Raji (cell line): Measurements from ENCODE around the gene TNFRSF8.

Experiments
- POLR2A ChIP-seq: IDR thresholded peaks from 2 replicates; pipeline ENCODE4 v1.6.1; 2011; ENCODE audit warnings: low read depth, low read length, control low read depth; ENCODE audit not compliant: insufficient read depth

Gene TNFRSF8

DNA sequence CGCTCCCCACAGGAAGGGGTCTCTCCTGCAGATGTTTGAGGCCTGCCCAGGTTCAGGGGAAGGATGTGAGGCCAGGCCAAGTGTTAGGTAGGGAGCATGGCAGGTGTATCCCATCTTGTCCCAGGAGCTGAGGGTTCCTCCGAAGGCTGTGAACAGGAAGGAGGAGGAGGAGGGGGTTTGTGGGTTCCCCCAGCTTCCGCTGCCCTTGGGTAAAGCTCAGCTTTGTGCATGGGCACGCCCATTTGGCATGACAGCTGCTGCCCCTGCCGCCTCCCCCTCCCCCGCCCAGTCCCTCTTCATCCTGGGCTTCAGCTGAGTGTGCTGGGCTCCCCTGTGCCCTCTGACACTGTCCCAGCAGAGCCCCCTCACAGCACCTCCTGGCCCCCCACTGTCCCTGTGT, 25.5 kb downstream of the TNFRSF8 start:
- TF ChIP-seq POLR2A: no peak

DNA sequence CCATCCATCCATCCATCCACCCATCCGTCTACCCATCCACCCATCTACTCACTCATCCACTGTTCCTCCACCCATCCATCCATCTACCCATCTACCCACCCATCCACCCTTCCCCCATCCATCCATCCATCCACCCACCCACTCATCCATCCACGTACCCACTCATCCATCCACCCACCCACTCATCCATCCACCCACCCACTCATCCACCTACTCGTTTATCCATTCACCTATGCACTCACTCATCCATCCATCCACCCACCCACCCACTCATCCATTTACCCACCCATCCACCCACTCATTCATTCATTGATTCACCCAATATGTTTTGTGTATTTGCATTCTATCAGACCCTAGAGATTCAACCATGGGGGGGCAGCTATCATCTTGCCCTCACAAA, 27.2 kb downstream of the TNFRSF8 start:
- no peak for TF ChIP-seq POLR2A

DNA sequence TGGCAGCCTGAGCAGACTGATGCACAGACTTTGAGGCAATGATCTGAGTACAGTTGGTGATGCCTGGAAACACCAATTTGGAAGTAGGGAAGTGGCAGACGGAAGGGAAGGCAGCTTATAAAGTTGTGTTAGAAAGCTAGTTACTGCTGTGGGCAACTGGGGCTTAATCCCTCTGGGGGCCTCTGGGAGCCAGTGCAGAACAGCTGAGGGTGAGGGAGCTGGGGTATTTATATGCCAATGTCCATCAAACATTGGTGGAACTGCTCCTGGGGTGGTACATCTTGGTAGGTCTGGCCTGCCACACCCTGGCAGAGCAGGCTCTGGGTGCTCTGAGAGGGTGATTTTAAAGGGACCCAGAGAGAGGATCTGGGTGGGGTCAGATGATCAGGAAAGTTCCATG, 28.1 kb downstream of the TNFRSF8 start:
- no peak for TF ChIP-seq POLR2A

DNA sequence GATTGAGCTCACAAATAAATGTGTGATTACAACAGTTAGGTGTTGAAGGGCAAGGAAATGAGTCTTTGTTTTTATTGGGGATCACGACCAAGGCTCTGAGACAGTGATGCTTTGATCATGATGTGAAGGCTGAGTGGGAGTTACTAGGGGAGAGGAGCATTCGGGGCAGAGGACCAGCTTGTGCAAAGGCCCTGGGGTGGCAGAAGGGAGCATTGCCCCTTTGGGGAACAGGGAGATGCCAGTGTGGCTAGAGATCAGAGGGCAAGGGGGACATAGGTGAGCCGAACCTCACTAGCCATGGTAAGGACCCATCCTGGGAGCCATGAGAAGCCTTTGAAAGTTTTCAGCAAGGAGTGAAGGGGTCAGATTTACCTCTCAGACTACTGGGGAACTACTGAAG, 31.1 kb downstream of the TNFRSF8 start:
- TF ChIP-seq POLR2A: no peak

DNA sequence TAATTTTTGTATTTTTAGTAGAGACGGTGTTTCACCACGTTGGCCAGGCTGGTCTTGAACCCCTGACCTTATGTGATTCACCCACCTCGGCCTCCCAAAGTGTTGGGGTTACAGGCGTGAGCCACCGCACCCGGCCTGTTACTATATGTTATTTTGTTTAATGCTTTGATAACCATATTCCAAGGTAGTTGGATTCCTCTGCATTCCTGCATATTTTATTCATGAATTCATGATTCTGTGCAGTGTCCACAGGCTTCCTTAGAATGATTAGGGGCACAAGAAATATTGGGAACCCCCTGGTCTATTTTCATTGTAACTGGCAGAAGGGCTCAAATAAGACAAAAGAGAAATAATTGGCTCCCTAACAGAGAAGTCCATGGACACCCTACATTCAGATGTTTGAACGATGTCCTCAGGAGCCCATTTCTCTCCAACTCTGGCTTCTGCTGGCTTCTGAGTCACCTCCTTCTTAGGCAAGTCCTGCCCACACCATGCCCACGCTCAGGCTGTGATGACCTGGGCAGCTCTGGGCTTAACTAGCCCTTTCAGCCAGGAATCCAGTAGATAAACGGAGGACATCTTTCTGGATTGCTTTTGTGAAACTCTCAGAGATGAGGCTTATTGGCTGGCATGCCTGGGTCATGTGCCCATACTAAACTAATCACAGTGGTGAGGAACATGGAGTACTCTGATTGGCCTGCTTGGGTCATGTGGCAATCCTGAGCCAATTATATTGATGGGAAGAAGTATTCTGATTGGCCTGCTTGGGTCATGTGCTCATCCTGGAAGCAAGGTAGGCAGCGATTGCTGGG, 32.6 kb downstream of the TNFRSF8 start:
- no peak for TF ChIP-seq POLR2A

DNA sequence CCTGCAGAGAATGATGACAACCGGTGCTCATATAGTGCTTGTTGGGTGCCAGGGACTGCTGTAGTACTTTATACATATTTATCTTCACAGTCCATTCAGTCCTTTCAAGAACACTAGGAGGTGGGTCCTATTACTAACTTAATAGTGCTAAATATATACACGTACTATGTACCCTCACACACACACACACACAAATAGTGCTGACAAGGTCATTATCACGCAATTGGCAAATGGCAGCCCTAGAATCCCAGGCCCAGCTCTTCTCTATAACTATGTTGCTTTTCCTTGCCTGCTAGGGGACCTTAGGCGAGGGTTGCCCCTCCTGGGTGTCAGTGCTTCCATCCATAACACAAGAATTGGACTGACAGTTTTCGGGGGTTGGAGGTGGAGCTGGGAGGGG, 33.5 kb downstream of the TNFRSF8 start:
- TF ChIP-seq POLR2A: no peak

DNA sequence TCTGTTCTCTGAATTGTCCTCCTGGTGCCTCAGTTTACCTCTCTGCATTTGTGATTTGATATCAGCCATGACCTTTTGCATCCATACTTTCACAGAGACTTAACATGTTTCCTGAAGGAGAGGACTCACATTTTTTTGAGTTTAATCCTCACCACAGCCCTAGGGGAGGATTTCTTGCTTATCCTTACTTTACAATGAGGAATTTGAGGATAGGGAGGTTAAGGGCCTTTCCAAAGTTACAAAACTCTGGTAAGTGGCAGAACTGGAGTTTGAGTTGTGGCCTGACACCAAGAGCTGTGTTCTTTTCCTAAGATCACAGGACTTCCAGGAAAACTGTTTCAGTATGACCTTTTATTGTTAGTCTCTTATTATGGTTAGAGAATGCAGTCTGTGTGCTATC, 34.2 kb downstream of the TNFRSF8 start:
- no peak for TF ChIP-seq POLR2A

DNA sequence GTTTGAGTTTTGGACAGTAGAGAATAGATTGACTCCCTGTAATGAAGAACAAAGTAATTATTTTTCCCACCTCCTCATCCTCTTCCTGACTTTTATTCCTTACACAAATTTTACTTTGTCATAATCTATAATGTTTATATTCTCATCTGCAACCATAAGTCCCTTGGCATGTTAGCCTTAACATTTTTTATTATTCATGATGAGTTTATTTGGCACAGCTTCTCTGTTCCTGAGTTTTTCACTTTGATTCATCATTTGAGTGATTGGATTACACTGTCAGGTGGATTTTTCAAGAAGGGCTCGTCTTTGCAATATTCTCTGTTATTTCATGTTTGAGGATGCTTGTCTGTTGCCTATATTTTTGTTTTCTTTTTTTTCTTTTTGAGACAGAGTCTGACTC, 35.7 kb downstream of the TNFRSF8 start:
- TF ChIP-seq POLR2A: no peak

DNA sequence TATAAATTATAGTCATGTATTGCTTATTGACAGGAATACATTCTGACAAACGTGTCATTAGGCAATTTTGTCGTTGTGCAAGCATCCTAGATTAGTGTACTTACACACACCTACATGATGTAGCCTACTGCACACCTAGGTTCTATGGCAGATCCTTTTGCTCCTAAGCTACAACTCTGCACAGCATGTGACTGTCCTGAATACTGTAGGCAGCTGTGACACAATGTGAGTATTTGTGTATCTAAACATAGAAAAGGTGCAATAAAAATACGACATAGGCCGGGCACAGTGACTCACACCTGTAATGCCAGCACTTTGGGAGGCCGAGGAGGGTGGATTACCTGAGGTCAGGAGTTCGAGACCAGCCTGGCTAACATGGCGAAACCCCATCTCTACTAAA, 36.5 kb downstream of the TNFRSF8 start:
- no peak for TF ChIP-seq POLR2A

DNA sequence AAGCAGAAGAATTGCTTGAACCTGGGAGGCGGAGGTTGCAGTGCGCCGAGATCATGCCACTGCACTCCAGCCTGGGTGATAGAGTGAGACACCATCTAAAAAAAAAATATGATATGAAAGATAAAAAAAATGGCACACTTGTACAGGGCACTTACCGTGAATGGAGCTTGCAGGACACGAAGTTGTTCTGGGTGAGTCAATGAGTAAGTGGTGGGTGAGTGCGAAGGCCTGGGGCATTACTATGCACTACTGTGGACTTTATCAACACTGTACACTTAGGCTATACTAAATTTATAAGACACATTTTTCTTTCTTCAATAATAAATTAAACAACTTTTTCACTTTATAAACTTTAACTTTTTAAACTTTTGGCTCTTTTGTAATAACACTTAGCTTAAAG, 37.0 kb downstream of the TNFRSF8 start:
- TF ChIP-seq POLR2A: no peak

DNA sequence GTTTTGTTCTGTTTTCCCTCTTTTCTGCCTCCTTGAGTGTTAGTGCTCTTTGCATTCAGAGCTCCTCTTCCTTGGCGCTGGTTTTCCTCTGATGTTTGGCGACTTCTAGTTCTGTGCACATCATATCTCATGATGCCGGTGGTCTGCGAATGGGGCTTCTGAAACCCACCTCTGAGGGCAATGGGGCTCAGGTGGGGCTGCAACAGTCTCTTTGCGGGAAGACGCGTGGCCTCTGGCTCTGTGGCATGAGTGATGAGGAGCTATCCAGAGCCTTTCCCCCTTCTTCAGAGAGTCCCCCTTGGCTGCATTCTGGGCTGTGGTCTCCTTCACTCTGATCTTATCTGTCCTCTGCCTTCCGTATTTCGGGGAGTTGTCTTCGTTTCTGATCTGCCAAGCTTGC, 39.0 kb downstream of the TNFRSF8 start:
- TF ChIP-seq POLR2A: no peak

DNA sequence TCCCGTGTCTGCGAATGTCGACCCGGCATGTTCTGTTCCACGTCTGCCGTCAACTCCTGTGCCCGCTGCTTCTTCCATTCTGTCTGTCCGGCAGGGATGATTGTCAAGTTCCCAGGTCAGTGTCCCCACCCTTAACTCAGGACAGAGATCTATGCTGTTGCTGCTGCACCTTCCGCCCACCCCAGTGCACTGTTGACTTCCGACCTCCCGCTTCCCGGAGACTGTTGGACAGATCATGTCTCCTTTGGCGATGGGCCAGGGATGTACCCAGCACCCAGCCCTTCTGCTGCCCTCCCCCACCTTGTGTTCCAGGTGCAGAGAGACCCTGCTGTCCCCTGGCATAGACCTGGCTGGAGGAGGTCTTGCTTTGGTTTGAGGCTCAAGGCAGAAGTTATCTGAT, 41.3 kb downstream of the TNFRSF8 start:
- no peak for TF ChIP-seq POLR2A

DNA sequence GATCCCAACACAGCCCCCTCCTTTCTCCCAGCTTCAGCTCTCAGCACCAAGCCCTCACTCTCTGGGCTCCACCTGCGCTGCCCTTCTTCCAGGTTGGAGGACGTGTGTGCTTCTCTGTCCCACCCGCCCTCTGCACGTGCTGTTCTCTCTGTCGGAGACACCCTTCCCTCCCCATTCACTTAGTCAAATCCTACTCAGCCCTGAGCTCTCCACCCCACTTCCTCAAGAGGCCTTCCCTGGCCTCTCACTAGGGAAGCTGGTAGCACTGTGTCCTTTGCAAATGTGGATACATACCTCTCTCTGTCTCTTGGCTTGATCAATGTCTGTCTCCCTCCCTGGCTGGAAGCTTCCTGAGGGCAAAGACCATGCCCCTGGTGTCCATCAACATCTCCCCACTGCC, 43.0 kb downstream of the TNFRSF8 start:
- TF ChIP-seq POLR2A: no peak

DNA sequence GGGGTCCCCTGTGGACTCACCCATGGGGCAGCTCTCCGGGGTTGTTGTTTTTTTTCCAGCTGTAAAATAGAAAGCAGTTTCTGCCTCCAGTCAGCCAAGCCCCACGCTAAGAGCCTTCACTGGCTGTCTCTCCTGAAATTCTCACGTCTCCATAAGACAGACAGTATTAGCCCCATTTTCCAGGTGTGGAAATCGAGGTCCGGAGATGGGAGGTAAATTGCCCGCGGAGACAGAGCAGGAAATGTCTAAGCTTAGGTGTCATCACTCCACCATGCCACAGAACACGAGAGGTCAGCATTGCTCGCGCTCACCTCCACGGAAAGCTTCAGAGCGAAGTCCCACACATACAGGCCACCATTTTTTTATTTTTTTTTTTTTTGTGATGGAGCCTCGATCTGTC, 44.6 kb downstream of the TNFRSF8 start:
- TF ChIP-seq POLR2A: no peak

DNA sequence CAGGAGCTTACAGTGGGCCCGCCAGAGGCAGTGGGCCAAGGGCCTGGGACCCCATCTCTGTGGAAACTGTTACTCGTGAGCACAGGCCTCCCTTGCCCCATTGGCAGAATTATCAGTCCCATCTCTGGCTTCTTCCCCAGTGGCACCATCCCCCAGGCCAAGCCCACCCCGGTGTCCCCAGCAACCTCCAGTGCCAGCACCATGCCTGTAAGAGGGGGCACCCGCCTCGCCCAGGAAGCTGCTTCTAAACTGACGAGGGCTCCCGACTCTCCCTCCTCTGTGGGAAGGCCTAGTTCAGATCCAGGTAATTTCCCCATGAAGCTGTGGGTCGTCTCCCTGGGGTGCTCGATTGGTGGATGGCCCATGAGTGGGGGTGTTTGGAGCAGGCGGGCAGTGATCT, 46.8 kb downstream of the TNFRSF8 start:
- TF ChIP-seq POLR2A: no peak

DNA sequence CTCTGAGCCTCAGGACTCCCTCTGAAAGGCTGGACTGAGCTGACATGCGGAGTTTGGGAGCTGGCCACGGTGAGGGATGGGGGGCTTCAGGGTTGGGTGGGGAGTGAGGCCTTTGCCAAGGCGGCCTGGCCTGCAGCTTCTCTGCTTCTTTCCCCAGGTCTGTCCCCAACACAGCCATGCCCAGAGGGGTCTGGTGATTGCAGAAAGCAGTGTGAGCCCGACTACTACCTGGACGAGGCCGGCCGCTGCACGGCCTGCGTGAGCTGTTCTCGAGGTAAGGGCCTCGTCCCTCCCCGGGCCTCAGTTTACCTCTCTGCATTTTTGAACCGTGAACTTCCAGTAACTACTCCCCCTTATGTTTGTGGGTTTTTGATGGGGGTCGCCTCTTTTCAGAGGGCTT, 48.6 kb downstream of the TNFRSF8 start:
- no peak for TF ChIP-seq POLR2A

DNA sequence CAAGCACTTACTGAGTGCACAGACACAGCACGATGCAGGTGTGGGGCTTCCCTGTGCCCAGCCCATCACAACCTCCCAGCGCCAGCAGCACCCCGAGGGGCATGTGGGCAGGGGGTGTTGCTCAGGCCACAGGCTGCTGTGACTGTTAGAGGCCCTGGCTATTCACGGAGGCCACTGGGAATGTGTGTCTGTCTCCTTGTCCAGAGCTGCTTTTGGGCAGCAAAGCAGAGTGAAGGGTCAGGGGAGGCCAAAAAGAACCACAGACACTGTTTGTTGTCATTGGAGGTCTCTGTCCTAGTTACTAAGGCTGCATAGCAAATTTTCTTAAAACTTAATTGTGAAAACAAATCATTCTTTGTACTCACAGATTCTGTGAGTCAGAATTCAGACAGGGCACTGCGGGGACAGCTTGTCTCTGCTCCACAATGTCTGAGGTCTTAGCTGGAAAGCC, 49.6 kb downstream of the TNFRSF8 start:
- no peak for TF ChIP-seq POLR2A
